ES-I3 (cell line): ENCODE measurements around the gene PDZRN3.
"Not testable (repeated sequence)": the region's sequence is repeated elsewhere in the genome, so short reads cannot be mapped to it uniquely, and the experiment has no call there.

Source experiments
- H3K36me3 ChIP-seq: 2 replicates; pipeline ENCODE4 v1.6.1; 2013; ENCODE audit warnings: mild to moderate bottlenecking, low read length, control low read depth, moderate library complexity; ENCODE audit not compliant: insufficient read depth
- H3K4me1 ChIP-seq: 2 replicates; pipeline ENCODE4 v1.6.1; 2013; ENCODE audit warnings: mild to moderate bottlenecking, control low read depth, low read length; ENCODE audit not compliant: insufficient read depth
- H3K9ac ChIP-seq: 2 replicates; pipeline ENCODE4 v1.6.1; 2013; ENCODE audit warnings: low read depth, mild to moderate bottlenecking, low read length, moderate library complexity
- H3K9me3 ChIP-seq: 2 replicates; pipeline ENCODE4 v1.6.1; 2013; ENCODE audit warnings: mild to moderate bottlenecking, low read length, moderate library complexity; ENCODE audit not compliant: control insufficient read depth, insufficient read depth

The PDZRN3 gene

GRCh38 chr3:73480187-73480672 lies 144.5 kb downstream of the PDZRN3 start:
- Histone ChIP-seq H3K36me3 (no peaks in the 10 kb centered on the region), H3K4me1 (peaks cover 22% of the 10 kb centered on the region)

GRCh38 chr3:73479325-73479724 lies 145.4 kb downstream of the PDZRN3 start:
- no peak overlapping the region for H3K9ac ChIP-seq
- H3K36me3 ChIP-seq = no peaks in the 10 kb centered on the region
- H3K4me1 ChIP-seq = peaks cover 20% of the 10 kb centered on the region
- no peaks in the 10 kb centered on the region for H3K9me3 ChIP-seq

More at GRCh38 chr3:73480187-73480672, 144.5 kb downstream of the PDZRN3 start:
- Histone ChIP-seq H3K9me3 (no peaks in the 10 kb centered on the region), H3K9ac (no peak overlapping the region)

- Histone ChIP-seq H3K9me3 (no peaks in the 10 kb centered on the region), H3K36me3 (no peaks in the 10 kb centered on the region), H3K4me1 (peaks cover 15% of the 10 kb centered on the region), H3K9ac (no peak overlapping the region)
Observed at GRCh38 chr3:73478858-73479257, 145.9 kb downstream of the PDZRN3 start.

GRCh38 chr3:73475717-73476116 lies 149.0 kb downstream of the PDZRN3 start:
- no peak overlapping the region for H3K9ac ChIP-seq
- H3K36me3 ChIP-seq = no peaks in the 10 kb centered on the region
- H3K4me1 ChIP-seq = no peaks in the 10 kb centered on the region; the same call in none of the 2 replicates
- H3K9me3 ChIP-seq = no peaks in the 10 kb centered on the region

- Histone ChIP-seq H3K36me3 (no peaks in the 10 kb centered on the region), H3K4me1 (no peaks in the 10 kb centered on the region; the same call in none of the 2 replicates), H3K9ac (no peak overlapping the region), H3K9me3 (no peaks in the 10 kb centered on the region)
Observed at GRCh38 chr3:73475175-73475574, 149.6 kb downstream of the PDZRN3 start.

GRCh38 chr3:73474619-73475018 lies 150.1 kb downstream of the PDZRN3 start:
- Histone ChIP-seq H3K4me1 (no peaks in the 10 kb centered on the region; the same call in none of the 2 replicates), H3K36me3 (no peaks in the 10 kb centered on the region), H3K9ac (no peak overlapping the region), H3K9me3 (no peaks in the 10 kb centered on the region)

GRCh38 chr3:73473898-73474416 lies 150.8 kb downstream of the PDZRN3 start:
- Histone ChIP-seq H3K4me1 (no peaks in the 10 kb centered on the region; the same call in none of the 2 replicates), H3K9me3 (no peaks in the 10 kb centered on the region), H3K9ac (no peak overlapping the region), H3K36me3 (no peaks in the 10 kb centered on the region)

GRCh38 chr3:73473181-73473897 lies 151.4 kb downstream of the PDZRN3 start:
- no peaks in the 10 kb centered on the region for H3K36me3 ChIP-seq
- no peaks in the 10 kb centered on the region for H3K9me3 ChIP-seq
- no peak overlapping the region for H3K9ac ChIP-seq
- H3K4me1 ChIP-seq = no peaks in the 10 kb centered on the region; the same call in none of the 2 replicates

- Histone ChIP-seq H3K36me3 (no peaks in the 10 kb centered on the region), H3K4me1 (no peaks in the 10 kb centered on the region; the same call in none of the 2 replicates), H3K9me3 (no peaks in the 10 kb centered on the region), H3K9ac (no peak overlapping the region)
Observed at GRCh38 chr3:73471986-73472787, 152.6 kb downstream of the PDZRN3 start.

GRCh38 chr3:73470860-73471259 lies 153.9 kb downstream of the PDZRN3 start:
- no peaks in the 10 kb centered on the region for H3K9me3 ChIP-seq
- H3K9ac ChIP-seq = no peak overlapping the region
- H3K36me3 ChIP-seq = no peaks in the 10 kb centered on the region
- no peaks in the 10 kb centered on the region; the same call in none of the 2 replicates for H3K4me1 ChIP-seq

GRCh38 chr3:73469331-73469730 lies 155.4 kb downstream of the PDZRN3 start:
- Histone ChIP-seq H3K4me1 (no peaks in the 10 kb centered on the region; the same call in none of the 2 replicates), H3K9me3 (no peaks in the 10 kb centered on the region)

GRCh38 chr3:73467211-73467610 lies 157.5 kb downstream of the PDZRN3 start:
- H3K9me3 ChIP-seq = no peaks in the 10 kb centered on the region
- H3K9ac ChIP-seq = no peak overlapping the region
- H3K4me1 ChIP-seq = no peaks in the 10 kb centered on the region; the same call in none of the 2 replicates
- no peaks in the 10 kb centered on the region for H3K36me3 ChIP-seq

More at GRCh38 chr3:73469331-73469730, 155.4 kb downstream of the PDZRN3 start:
- no peaks in the 10 kb centered on the region for H3K36me3 ChIP-seq
- H3K9ac ChIP-seq = no peak overlapping the region

GRCh38 chr3:73465926-73466325 lies 158.8 kb downstream of the PDZRN3 start:
- Histone ChIP-seq H3K4me1 (no peaks in the 10 kb centered on the region), H3K9ac (no peak overlapping the region), H3K36me3 (no peaks in the 10 kb centered on the region), H3K9me3 (no peaks in the 10 kb centered on the region)

GRCh38 chr3:73464126-73464525 lies 160.6 kb downstream of the PDZRN3 start:
- H3K36me3 ChIP-seq, H3K4me1 ChIP-seq, H3K9me3 ChIP-seq, H3K9ac ChIP-seq: not testable (repeated sequence)
